HEK293 (cell line): Measurements from ENCODE around the gene TIAM2.

Experiments
- CTCF ChIA-PET: fragments of 350-600 bp; formaldehyde crosslinking; extraction: SDS; loops from one replicate; lab custom pipeline; 2021; ENCODE audit warnings: antibody characterized with exemption; lab: Yijun Ruan, JAX
- POLR2A ChIA-PET: fragments of 300-600 bp; formaldehyde crosslinking; extraction: SDS; loops from one replicate; lab custom pipeline; 2020; ENCODE audit warnings: antibody characterized with exemption, inconsistent platforms; lab: Yijun Ruan, JAX
- H3K27ac ChIP-seq: fragments of 200-500 bp; sonication (Bioruptor generic); 2 replicates; pipeline ENCODE4 v1.5.1; 2014; ENCODE audit warnings: low read depth, low read length, control low read depth, inconsistent platforms; ENCODE audit errors: extremely low read depth
- H3K36me3 ChIP-seq, 2 experiments: fragments of 200-500 bp in 1 of 2; sonication (Bioruptor generic) in 1 of 2; 1 replicate in 1 of 2; 2 replicates in 1 of 2; pipeline ENCODE4 v1.5.1; 2014 to 2017; ENCODE audit warnings: inconsistent platforms in 2 of 2, low read length in 2 of 2; ENCODE audit not compliant: control insufficient read depth in 2 of 2, insufficient read depth in 1 of 2
- H3K4me1 ChIP-seq: fragments of 200-500 bp; sonication (Bioruptor generic); 2 replicates; pipeline ENCODE4 v1.5.1; 2014; ENCODE audit warnings: mild to moderate bottlenecking, low read length, inconsistent platforms; ENCODE audit not compliant: control insufficient read depth, insufficient read depth
- H3K4me3 ChIP-seq: 2 replicates; pipeline ENCODE4 v1.5.1; 2011; ENCODE audit warnings: low read depth, mild to moderate bottlenecking, control low read depth, low read length, moderate library complexity
- H3K9me3 ChIP-seq: fragments of 200-500 bp; sonication (Bioruptor generic); 2 replicates; pipeline ENCODE4 v1.5.1; 2014; ENCODE audit warnings: low read depth, low read length, inconsistent platforms; ENCODE audit not compliant: control insufficient read depth, insufficient read depth
- MYNN ChIP-seq: fragments of 450-650 bp; formaldehyde crosslinking; IDR thresholded peaks from 2 replicates; pipeline ENCODE4 v1.5.1; 2016; ENCODE audit warnings: missing biosample characterization, missing genetic modification characterization, borderline replicate concordance
- OSR2 ChIP-seq: fragments of 450-650 bp; formaldehyde crosslinking; IDR thresholded peaks from 2 replicates; pipeline ENCODE4 v1.5.1; 2016; ENCODE audit warnings: missing biosample characterization, missing genetic modification characterization
- PRDM1 ChIP-seq: fragments of 450-650 bp; formaldehyde crosslinking; IDR thresholded peaks from 2 replicates; pipeline ENCODE4; 2016; ENCODE audit warnings: missing biosample characterization, missing genetic modification characterization
- PRDM4 ChIP-seq: fragments of 450-650 bp; formaldehyde crosslinking; IDR thresholded peaks from 2 replicates; pipeline ENCODE4 v1.5.1; 2017; ENCODE audit warnings: missing biosample characterization, missing genetic modification characterization
- WT1 ChIP-seq: fragments of 450-650 bp; formaldehyde crosslinking; IDR thresholded peaks from 2 replicates; pipeline ENCODE4 v1.5.1; 2016; ENCODE audit warnings: missing biosample characterization, missing genetic modification characterization
- YY1 ChIP-seq: fragments of 450-650 bp; formaldehyde crosslinking; IDR thresholded peaks from 2 replicates; pipeline ENCODE4 v1.5.1; 2018; ENCODE audit warnings: missing biosample characterization, missing genetic modification characterization
- ZFP37 ChIP-seq: fragments of 450-650 bp; formaldehyde crosslinking; IDR thresholded peaks from 2 replicates; pipeline ENCODE4 v1.5.1; 2016; ENCODE audit warnings: missing biosample characterization, missing genetic modification characterization
- ZNF140 ChIP-seq: fragments of 450-650 bp; formaldehyde crosslinking; IDR thresholded peaks from 2 replicates; pipeline ENCODE4 v1.5.1; 2016; ENCODE audit warnings: missing biosample characterization, missing genetic modification characterization
- ZNF175 ChIP-seq: fragments of 450-650 bp; formaldehyde crosslinking; IDR thresholded peaks from 2 replicates; pipeline ENCODE4 v1.5.1; 2016; ENCODE audit warnings: missing biosample characterization, missing genetic modification characterization
- ZNF239 ChIP-seq: fragments of 450-650 bp; formaldehyde crosslinking; IDR thresholded peaks from 2 replicates; pipeline ENCODE4 v1.5.1; 2016; ENCODE audit warnings: missing biosample characterization, missing genetic modification characterization
- ZNF335 ChIP-seq: fragments of 450-650 bp; formaldehyde crosslinking; conservative IDR thresholded peaks from 2 replicates; pipeline ENCODE4 v1.5.1; 2016; ENCODE audit warnings: missing biosample characterization, missing genetic modification characterization
- ZNF341 ChIP-seq: fragments of 450-650 bp; formaldehyde crosslinking; IDR thresholded peaks from 2 replicates; pipeline ENCODE4; 2016; ENCODE audit warnings: low read depth, missing biosample characterization, missing genetic modification characterization
- ZNF549 ChIP-seq: fragments of 450-650 bp; IDR thresholded peaks from 2 replicates; pipeline ENCODE4 v1.5.1; 2018; ENCODE audit warnings: missing biosample characterization, missing genetic modification characterization, mild to moderate bottlenecking, inconsistent platforms, moderate library complexity
- ZNF692 ChIP-seq: fragments of 450-650 bp; formaldehyde crosslinking; IDR thresholded peaks from 2 replicates; pipeline ENCODE4 v1.5.1; 2016; ENCODE audit warnings: missing biosample characterization, missing genetic modification characterization
- ZNF785 ChIP-seq: fragments of 450-650 bp; formaldehyde crosslinking; IDR thresholded peaks from 2 replicates; pipeline ENCODE4 v1.5.1; 2016; ENCODE audit warnings: missing biosample characterization, missing genetic modification characterization
- ZNF792 ChIP-seq: fragments of 450-650 bp; formaldehyde crosslinking; IDR thresholded peaks from 2 replicates; pipeline ENCODE4 v1.5.1; 2016; ENCODE audit warnings: missing biosample characterization, missing genetic modification characterization
- ZSCAN30 ChIP-seq: fragments of 450-650 bp; IDR thresholded peaks from 2 replicates; pipeline ENCODE4 v1.5.1; 2018; ENCODE audit warnings: missing biosample characterization, mild to moderate bottlenecking, missing genetic modification characterization, moderate library complexity
- ZXDB ChIP-seq: fragments of 450-650 bp; formaldehyde crosslinking; IDR thresholded peaks from 2 replicates; pipeline ENCODE4 v1.5.1; 2016; ENCODE audit warnings: missing biosample characterization, missing genetic modification characterization
- TF ChIP-seq, protein P1 (sequence below): fragments of 450-650 bp; formaldehyde crosslinking; IDR thresholded peaks from 2 replicates; pipeline ENCODE4 v1.5.1; 2017; ENCODE audit warnings: missing biosample characterization, missing genetic modification characterization
- TF ChIP-seq, protein P2 (sequence below): fragments of 450-650 bp; formaldehyde crosslinking; IDR thresholded peaks from 2 replicates; pipeline ENCODE4 v1.5.1; 2016; ENCODE audit warnings: missing biosample characterization, missing genetic modification characterization
- TF ChIP-seq, protein P3 (sequence below): fragments of 450-650 bp; formaldehyde crosslinking; IDR thresholded peaks from 2 replicates; pipeline ENCODE4 v1.5.1; 2016; ENCODE audit warnings: missing biosample characterization, missing genetic modification characterization

TIAM2 gene

GRCh38 chr6:155177363-155177961, 182.3 kb downstream of the TIAM2 start (continued):
- TF ChIP-seq, protein P1, sequence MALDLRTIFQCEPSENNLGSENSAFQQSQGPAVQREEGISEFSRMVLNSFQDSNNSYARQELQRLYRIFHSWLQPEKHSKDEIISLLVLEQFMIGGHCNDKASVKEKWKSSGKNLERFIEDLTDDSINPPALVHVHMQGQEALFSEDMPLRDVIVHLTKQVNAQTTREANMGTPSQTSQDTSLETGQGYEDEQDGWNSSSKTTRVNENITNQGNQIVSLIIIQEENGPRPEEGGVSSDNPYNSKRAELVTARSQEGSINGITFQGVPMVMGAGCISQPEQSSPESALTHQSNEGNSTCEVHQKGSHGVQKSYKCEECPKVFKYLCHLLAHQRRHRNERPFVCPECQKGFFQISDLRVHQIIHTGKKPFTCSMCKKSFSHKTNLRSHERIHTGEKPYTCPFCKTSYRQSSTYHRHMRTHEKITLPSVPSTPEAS (tag by site-specific recombination) = no peak

DNA sequence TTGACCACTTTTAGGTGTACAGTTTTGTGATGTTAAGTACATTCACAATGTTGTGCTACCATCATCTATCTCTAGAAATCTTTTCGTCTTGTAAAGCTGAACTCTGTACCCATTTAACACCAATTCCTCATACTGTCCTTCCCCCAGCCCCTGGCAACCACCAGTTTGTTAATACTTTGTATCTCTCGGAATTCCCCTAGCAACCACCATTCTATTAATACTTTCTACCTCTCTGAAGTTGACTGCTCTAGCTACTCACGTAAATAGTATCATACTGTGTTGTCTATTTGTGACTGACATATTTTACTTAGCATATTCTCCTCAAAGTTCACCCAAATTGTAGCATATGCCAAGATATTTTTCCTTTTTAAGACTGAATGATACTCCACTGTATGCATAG, 186.4 kb downstream of the TIAM2 start:
- ChIA-PET POLR2A (no interaction called here), CTCF (no interaction called here)
- Histone ChIP-seq H3K9me3 (no peaks in the 10 kb centered on the region), H3K4me1 (no peaks in the 10 kb centered on the region), H3K36me3 (peaks cover 0 to 9% of the 10 kb centered on the region in 2 experiments; a peak in 1 of 3 replicates), H3K4me3 (no peak overlapping the region), H3K27ac (no peak overlapping the region)
- no peak for TF ChIP-seq ZNF335 (tag by site-specific recombination)
- TF ChIP-seq, protein P2, sequence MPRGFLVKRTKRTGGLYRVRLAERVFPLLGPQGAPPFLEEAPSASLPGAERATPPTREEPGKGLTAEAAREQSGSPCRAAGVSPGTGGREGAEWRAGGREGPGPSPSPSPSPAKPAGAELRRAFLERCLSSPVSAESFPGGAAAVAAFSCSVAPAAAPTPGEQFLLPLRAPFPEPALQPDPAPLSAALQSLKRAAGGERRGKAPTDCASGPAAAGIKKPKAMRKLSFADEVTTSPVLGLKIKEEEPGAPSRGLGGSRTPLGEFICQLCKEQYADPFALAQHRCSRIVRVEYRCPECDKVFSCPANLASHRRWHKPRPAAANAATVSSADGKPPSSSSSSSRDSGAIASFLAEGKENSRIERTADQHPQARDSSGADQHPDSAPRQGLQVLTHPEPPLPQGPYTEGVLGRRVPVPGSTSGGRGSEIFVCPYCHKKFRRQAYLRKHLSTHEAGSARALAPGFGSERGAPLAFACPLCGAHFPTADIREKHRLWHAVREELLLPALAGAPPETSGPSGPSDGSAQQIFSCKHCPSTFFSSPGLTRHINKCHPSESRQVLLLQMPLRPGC (tag by site-specific recombination) = no peak

- Histone ChIP-seq H3K27ac (no peak overlapping the region), H3K9me3 (no peaks in the 10 kb centered on the region), H3K4me1 (no peaks in the 10 kb centered on the region), H3K36me3 (peaks cover 0 to 9% of the 10 kb centered on the region in 2 experiments; a peak in 1 of 3 replicates), H3K4me3 (no peak overlapping the region)
- POLR2A ChIA-PET = no interaction called here
- TF ChIP-seq ZNF239 (tag by site-specific recombination) = no peak
- TF ChIP-seq WT1 = no peak
- no peak for TF ChIP-seq ZNF341 (tag by site-specific recombination)
- CTCF ChIA-PET = no interaction called here
These were observed 187.0 kb downstream of the TIAM2 start for GRCh38 chr6:155182103-155182502.

GRCh38 chr6:155183095-155183494, 188.0 kb downstream of the TIAM2 start:
- Histone ChIP-seq H3K27ac (no peak overlapping the region), H3K4me3 (no peak overlapping the region)
- CTCF ChIA-PET = no interaction called here
- TF ChIP-seq PRDM1 (tag by site-specific recombination) (no peak), OSR2 (tag by site-specific recombination) (no peak), ZNF785 (no peak), ZNF549 (tag by site-specific recombination) (no peak), ZNF792 (tag by site-specific recombination) (no peak), ZNF140 (tag by site-specific recombination) (no peak), ZXDB (tag by site-specific recombination) (no peak), ZSCAN30 (tag by site-specific recombination) (no peak), MYNN (tag by site-specific recombination) (no peak), PRDM4 (tag by site-specific recombination) (no peak), ZNF692 (tag by site-specific recombination) (no peak), ZNF175 (tag by site-specific recombination) (no peak), ZFP37 (no peak), YY1 (tag by site-specific recombination) (no peak)
- TF ChIP-seq, protein P3, sequence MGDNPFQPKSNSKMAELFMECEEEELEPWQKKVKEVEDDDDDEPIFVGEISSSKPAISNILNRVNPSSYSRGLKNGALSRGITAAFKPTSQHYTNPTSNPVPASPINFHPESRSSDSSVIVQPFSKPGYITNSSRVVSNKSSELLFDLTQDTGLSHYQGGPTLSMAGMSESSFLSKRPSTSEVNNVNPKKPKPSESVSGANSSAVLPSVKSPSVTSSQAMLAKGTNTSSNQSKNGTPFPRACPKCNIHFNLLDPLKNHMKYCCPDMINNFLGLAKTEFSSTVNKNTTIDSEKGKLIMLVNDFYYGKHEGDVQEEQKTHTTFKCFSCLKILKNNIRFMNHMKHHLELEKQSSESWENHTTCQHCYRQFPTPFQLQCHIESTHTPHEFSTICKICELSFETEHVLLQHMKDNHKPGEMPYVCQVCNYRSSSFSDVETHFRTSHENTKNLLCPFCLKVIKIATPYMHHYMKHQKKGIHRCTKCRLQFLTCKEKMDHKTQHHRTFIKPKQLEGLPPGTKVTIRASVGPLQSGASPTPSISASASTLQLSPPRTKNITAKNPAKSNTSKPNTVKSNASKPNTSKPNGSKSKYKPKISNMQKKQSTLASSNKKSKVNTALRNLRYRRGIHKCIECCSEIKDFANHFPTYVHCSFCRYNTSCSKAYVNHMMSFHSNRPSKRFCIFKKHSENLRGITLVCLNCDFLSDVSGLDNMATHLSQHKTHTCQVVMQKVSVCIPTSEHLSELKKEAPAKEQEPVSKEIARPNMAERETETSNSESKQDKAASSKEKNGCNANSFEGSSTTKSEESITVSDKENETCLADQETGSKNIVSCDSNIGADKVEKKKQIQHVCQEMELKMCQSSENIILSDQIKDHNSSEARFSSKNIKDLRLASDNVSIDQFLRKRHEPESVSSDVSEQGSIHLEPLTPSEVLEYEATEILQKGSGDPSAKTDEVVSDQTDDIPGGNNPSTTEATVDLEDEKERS (tag by site-specific recombination) = no peak

More at GRCh38 chr6:155183095-155183494, 188.0 kb downstream of the TIAM2 start:
- H3K4me1 ChIP-seq = no peaks in the 10 kb centered on the region
- H3K9me3 ChIP-seq = no peaks in the 10 kb centered on the region
- POLR2A ChIA-PET = no interaction called here
- peaks cover 0 to 9% of the 10 kb centered on the region in 2 experiments; a peak in 1 of 3 replicates for H3K36me3 ChIP-seq
